H7 (cell line): ENCODE results near the gene CTIF. TPM values are rescaled to one million over a fixed set of nuclear protein-coding genes. Genes with fewer than 3 reads are reported as not detected.

Experiments
- DNase-seq: peaks from one replicate; pipeline ENCODE4 v3.0.0; 2012
- H3K27me3 ChIP-seq: 2 replicates; pipeline ENCODE4 v1.6.0; 2011; ENCODE audit warnings: mild to moderate bottlenecking, low read length; ENCODE audit not compliant: control insufficient read depth, insufficient read depth
- H3K36me3 ChIP-seq: replicated peaks from 2 replicates; pipeline ENCODE4 v1.5.1; 2011; ENCODE audit warnings: low read length; ENCODE audit not compliant: control insufficient read depth, insufficient read depth
- H3K4me3 ChIP-seq: 2 replicates; pipeline ENCODE4 v1.5.1; 2011; ENCODE audit warnings: low read depth, mild to moderate bottlenecking, control low read depth, low read length, moderate library complexity; ENCODE audit not compliant: insufficient read depth
- total RNA-seq: library from RNA; depleted of rRNA; stranded (reverse); fragments of >200 nt; shearing (Covaris generic); gene quantifications from 2 replicates; pipeline ENCODE4 v1.2.3, GENCODE V29; 2014

Gene CTIF
- total RNA-seq, 1 experiment from 2014 or later, result 9.8 TPM

DNA sequence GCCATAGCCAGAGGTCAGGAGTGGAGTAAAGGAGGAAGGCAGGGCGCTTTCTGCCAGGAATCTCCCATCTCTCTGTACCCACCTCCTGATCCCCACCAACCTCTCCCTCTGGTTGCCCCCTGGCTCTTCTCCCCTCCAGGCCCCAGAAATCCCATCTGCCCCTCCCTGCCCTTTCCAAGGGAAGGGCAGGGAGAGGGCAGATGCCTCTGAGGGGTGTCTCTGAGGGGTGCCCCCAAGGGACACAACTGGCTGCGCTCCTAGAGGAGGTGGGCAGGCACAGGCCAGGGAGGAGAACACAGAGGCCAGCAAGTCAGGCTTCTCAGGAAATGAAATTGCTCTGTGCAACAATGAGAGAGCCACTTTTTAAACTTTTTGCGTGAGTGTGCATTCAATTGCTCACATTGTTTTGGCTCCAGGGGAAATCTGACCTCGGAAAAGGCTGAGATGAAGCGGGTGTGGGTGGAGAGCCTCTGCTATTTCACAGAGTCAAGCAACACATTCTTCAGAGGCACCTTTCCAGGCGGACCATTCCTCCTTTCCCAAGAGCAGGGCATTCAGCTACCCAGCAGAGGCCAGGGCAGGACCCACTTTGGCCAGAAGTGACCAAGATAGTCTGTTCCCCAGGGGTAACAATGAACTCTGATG, 286.4 kb downstream of the CTIF start:
- Histone ChIP-seq H3K4me3 (no peak overlapping the region), H3K36me3 (no peaks in the 10 kb centered on the region), H3K27me3 (no peaks in the 10 kb centered on the region)
- no peak for DNase-seq

DNA sequence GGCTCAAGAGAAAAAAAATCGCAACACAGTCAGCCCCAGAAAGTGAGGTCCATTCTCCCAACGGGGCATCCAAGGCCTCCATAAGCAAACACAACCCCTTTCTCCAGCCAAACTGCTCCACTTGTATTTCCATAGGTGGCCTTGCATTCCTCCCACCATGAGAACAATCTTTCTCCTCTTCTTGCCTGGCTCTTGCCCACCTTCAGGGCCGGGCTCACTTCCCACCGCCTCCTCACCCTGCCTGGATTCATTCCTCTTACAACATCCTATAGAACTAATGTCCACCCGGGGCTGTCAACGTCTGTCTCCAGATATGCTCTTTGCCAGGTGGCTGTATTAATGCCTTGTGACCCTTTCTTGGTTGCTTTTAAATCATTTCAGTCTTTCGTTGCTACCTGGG, 287.4 kb downstream of the CTIF start:
- no peak for DNase-seq
- no peaks in the 10 kb centered on the region for H3K36me3 ChIP-seq
- H3K27me3 ChIP-seq, result no peaks in the 10 kb centered on the region
- H3K4me3 ChIP-seq, result no peak overlapping the region

DNA sequence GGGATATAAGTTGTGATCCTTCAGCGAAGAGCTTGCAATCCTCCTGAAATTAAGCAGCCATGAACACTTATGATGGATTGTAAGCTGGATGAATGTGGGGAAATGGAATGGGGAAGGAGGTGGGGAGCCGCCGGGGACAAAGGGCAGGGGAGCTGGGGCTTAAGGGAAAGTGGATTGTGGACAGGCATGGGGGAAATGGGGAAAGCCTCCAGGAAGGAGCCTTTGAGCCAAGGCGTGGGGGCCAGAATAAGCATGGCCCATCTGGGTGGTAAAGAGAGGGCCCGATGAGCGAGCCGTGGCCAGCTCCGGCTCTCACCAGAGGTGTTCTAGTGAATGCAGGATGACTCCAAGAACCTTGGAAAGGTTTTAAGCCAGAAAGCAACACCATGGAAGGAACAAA, 288.0 kb downstream of the CTIF start:
- Histone ChIP-seq H3K4me3 (no peak overlapping the region), H3K27me3 (no peaks in the 10 kb centered on the region), H3K36me3 (no peaks in the 10 kb centered on the region)
- DNase-seq, result no peak

DNA sequence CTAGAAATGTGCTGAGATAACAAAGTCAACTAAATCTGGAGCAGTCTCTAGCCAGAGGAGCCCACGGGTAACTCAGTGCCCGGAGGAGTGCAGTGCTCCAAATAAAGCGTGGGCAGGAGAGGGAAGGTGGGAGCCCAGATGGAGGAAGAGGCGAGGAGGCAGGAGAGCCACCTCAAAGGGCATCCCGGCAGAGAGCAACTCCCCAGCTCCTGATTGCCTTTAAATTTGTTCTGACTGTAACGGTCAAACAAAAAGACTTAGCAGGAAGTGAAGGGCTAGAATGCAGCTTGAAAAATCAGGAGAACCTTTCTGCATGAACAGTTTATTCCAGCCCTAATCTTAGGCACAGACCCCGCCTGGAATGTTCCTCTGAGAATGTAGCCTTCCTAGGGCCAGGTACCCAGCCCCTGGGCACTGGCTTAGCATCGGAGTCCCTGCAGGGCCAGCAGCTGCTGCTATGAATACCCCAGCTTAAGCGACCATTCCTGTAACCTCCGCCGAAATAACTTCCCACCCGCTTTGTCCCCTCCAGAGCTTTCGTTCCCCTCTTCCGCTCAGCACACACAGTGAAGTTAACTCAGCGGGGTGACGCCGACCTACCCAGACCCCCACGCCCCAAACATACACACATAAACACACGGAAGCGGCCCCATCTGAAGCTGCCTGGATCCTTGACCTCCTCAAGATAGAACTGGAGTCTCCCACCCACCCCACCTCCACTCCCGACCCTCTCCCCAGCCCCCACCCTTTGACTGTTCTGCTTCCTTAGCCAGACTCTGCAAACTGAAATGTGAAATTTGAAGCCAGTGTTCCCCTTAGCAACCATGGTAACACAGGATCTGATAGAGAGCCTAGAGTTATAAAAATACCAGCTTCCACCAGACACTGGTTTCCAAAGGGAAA, 288.7 kb downstream of the CTIF start:
- H3K36me3 ChIP-seq, result no peaks in the 10 kb centered on the region
- no peaks in the 10 kb centered on the region for H3K27me3 ChIP-seq
- peak; percentile 80 for DNase-seq
- H3K4me3 ChIP-seq, result peak overlapping the region; percentile 15; the same call in 1 of the 2 replicates

DNA sequence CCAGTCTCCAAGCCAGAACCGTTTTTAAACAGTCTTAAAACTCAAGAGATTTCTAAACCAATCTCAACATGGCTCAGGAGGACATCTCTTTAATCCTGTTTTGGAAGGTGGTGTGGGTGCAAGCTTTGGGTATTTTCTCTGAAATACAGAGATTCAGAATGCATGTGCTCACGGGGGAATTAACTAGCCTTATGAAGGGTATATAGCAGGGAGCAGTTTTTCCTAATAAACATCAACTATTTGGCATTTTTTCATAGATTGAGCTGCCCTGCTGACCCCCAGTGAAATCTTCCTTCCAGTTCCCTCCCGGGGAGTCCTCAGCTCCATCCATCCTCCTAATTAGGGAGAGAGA, 289.3 kb downstream of the CTIF start:
- no peak for DNase-seq
- H3K36me3 ChIP-seq, result no peaks in the 10 kb centered on the region
- no peaks in the 10 kb centered on the region for H3K27me3 ChIP-seq
- H3K4me3 ChIP-seq, result no peak overlapping the region

DNA sequence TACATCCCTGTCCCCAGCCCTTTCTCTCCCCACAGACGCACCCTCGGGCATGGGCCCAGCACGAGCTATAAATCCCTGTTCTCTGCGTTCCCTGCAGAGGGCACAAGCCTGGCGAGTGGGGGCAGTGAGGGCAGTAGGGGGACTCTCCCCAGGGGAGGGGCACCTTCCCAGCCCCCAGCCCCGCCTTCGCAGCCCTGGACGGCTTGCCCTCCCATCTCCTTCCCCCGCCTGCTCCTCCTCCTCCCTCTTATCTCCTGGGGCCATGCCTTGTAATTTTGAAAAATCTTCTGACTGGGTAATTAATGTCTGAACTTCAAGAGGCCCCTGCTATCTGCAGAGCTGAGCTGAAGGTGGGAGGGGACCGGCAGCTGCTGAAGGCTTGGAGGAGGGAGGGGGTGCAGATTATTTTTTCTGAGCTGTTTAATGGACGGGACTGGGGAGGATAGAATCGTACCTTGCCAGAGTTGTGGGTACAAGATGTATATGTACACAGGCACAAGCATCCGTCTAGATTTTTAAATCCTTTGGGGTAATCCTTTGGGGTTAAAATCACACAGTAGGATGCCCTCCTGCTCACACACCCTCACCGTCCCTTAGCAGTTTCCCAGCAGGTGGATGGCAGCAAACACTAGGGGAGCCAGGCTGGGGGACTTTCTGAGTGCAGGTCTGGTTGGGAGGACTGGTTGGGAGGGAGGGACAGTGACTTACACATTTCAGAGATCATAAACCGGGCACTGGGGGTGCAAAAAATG, 290.0 kb downstream of the CTIF start:
- Histone ChIP-seq H3K36me3 (no peaks in the 10 kb centered on the region), H3K27me3 (no peaks in the 10 kb centered on the region), H3K4me3 (no peak overlapping the region)
- peak; percentile 73 for DNase-seq

DNA sequence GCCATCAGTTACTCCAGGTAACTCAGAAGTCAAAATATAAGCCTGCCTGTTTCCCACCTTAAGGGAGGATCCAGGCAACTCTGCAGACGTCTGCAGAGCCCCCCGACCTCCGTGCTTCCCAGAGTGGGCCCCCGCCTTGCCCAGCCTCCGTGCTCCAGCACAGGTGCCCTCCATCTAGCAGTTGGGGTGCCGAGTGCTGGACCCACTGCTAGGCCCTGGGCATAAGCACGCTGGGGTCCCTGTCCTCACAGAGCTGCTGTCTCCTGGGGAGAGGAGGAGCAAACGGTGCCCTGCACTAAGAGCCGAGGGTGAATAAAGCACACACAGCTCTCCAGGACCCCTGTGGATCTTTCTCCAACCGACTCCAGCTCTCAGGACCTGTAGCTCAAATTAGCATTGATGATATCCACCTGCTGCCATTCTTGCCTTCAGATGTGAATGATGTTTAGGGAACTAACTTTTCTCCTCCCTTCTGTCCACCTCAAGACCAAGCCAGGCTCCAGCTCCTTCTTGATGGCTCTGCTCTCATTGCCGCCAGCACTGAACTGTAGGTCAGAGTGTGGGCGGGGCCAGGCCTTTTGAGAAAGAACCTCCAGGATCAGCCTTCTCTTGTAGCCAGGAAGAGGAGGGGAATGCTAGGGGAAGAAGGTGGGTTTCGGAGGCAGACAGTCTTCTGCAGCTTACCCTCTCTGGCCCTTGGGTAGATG, 290.8 kb downstream of the CTIF start:
- no peaks in the 10 kb centered on the region for H3K36me3 ChIP-seq
- H3K4me3 ChIP-seq, result no peak overlapping the region
- no peaks in the 10 kb centered on the region for H3K27me3 ChIP-seq
- peak; percentile 68 for DNase-seq

DNA sequence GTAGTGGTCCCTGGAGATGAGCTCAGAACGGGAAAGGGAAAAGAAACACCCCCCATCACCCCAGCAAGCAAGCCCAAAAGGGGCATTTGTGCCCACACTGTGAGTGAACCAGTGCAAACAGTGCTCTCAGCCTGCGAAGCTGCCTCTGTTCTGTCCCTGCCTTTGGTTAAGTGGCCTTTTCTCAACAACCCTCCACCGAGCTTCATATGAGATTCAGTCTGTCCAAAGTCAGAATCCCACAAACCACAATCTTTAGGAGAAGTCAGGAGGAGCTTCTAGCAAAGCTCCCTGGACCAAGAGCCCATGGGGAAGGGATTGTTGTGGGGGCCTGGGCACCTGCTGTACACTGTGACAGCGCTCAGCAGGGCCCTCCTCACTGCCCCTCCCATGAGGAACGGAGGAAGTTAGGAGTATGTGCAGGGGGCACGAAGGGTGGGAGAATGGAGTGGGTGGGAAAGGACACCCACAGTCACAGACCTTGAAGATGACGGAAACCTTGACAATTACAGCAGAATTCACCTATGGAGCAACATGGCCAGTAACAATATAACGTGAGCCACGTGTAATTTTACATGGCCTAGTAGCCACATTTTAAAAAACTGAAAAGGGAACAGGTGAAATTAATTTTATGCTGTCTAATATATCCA, 292.4 kb downstream of the CTIF start:
- H3K4me3 ChIP-seq, result no peak overlapping the region
- H3K27me3 ChIP-seq, result no peaks in the 10 kb centered on the region
- no peak for DNase-seq
- no peaks in the 10 kb centered on the region for H3K36me3 ChIP-seq

DNA sequence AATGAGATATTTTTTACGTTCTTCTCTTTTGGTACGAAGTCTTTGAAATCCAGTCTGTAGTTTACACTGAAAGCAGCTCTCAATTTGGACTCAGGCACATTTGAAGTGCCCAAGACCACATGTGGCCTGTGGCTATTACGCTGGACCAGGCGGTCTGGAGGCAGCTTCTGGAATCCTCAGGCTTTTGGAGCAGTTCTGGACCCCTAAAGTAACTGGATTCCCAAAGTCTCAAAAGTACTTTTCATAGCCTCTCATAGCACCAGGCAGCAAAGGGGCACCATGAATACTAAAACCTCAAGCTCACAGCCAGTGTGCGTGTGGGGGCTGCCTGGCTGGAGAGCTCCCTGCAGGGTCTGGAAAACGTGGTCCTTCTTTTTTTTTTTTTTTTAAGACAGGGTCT, 293.0 kb downstream of the CTIF start:
- DNase-seq, result no peak
- H3K36me3 ChIP-seq, result no peaks in the 10 kb centered on the region
- no peaks in the 10 kb centered on the region for H3K27me3 ChIP-seq
- no peak overlapping the region for H3K4me3 ChIP-seq

DNA sequence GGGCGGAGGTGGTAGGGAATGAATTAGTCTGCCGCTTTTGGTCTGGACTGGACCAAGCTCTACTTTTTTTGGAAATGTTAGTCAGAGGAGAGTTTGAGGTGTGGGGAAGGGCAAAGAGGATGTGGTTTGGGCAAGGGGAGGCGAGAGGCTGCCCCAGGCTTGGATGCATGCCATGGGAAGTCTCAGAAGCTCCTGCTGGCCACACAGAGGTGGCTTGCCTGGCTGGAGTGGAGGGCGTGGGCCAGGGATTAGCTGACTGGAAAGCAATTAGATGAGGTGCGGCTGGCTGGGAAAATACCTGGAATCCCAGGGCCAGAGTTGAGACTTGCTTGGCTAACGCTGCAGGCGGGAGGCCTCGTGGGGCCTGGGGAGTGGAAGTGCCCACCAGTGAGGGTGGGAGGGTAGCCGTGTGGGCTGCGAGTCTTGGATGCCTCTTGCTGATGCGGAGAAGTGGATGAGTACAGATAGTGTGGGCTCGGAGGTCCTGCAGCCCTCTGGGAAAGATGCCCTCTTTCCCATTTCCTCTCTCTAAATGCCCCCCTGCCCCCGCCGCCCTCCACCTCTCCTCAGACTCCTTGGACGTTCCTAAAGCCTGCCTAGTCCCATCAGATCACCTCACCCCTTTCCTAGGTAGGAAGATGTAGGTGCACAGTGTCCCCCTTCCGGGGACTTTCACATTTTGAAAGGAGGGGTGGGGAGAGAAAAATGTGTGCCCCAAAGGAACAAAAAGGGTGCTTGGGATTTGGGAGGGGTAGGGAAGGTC, 294.3 kb downstream of the CTIF start:
- no peak for DNase-seq
- H3K27me3 ChIP-seq, result no peaks in the 10 kb centered on the region
- no peak overlapping the region for H3K4me3 ChIP-seq
- H3K36me3 ChIP-seq, result no peaks in the 10 kb centered on the region

DNA sequence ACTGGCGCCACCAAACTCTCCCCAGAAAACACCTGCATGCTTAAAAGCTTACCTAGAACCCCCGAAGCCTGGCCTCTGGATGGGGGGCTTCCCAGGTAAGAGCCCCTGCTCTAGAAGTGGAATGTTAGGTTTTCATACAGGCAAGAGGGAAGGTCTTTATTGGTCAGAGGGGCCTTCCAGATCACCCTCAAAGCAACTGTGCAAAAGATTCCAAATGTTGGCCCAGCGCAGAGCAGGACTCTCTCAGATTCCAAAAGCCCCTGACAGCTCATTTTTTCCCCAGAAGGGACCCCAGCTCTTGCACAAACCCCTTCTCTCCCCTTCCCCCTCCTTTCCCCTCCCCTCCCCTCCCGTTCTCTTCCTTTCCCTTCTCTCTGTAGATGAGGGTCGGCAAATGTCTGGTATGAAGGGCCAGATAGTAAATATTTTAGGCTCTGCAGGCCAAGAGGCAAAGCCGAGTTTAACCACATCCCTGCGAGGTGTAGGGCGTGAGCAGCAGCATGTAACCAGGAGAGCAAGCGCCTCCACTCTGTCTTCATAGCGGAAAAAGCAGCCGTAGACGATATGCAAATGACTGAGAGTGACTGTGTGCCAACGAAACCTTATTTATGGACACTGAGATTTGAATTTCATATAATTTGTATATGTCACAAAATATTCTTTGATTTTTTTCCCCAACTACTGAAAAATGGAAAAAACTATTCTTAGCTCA, 295.0 kb downstream of the CTIF start:
- H3K36me3 ChIP-seq, result no peaks in the 10 kb centered on the region
- H3K27me3 ChIP-seq, result no peaks in the 10 kb centered on the region
- no peak overlapping the region for H3K4me3 ChIP-seq
- no peak for DNase-seq

DNA sequence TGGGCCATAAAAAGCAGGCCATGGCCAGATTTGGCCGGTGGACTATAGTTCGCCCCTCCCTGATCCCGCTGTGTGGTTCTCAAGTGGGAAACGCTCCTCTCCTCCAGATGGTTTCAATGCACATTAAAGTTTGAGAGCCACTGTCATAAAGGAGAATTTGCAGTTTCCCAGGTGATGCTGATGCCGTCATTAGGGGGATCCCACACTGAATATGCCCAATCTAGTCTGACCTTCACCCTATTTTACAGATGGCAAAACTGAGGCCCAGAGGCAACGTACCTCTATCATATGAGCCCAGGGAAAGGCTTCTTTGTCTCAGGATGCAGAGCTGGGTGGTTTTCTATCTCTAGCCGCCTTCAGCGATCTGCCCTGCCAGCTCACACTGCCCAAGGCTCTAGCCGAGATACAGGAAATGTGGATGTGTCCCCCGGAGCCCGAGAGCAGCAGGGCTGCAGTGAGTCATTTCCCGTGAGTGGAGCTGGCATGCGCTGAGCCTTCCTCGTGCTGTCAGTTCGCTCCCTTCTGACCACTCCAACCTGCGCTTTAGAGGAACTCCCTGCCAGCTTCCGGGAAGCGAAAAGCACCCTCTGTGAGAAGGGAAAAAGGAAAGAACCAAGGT, 295.7 kb downstream of the CTIF start:
- H3K4me3 ChIP-seq, result no peak overlapping the region
- no peaks in the 10 kb centered on the region for H3K36me3 ChIP-seq
- no peak for DNase-seq
- H3K27me3 ChIP-seq, result no peaks in the 10 kb centered on the region

DNA sequence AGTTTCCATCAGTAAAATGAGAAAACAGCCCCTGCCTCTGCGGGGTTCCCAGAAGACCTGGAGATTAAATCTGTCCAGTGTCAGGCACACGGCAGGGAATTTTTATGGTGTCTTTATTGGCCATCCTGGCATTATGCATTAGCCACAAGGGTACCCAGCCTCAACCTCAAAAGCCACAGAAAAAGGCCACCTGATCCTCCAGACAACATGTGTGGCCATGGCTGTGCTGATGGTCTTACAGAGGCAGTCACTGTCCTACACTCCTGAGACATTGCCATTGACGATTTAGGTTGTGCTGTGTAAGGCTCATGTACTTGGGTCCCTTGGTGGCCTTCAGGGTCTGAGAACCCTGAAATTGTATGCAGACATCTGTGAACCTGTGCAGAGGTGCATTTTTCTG, 296.3 kb downstream of the CTIF start:
- DNase-seq, result no peak
- Histone ChIP-seq H3K4me3 (no peak overlapping the region), H3K36me3 (no peaks in the 10 kb centered on the region), H3K27me3 (no peaks in the 10 kb centered on the region)
